Panc1 (cell line): ENCODE results near the gene PROSER3.

Source experiments
- POLR2AphosphoS5 ChIP-seq: IDR thresholded peaks from 2 replicates; pipeline ENCODE4 v1.6.1; 2012; ENCODE audit warnings: mild to moderate bottlenecking, low read depth, low read length, moderate library complexity
- TF ChIP-seq, protein P1 (sequence below), 2 experiments: IDR thresholded peaks; 2 replicates each; pipeline ENCODE4 v1.6.1; 2011 to 2012; ENCODE audit warnings: low read depth in 2 of 2, control low read depth in 1 of 2, low read length in 1 of 2, mild to moderate bottlenecking in 1 of 2, moderate library complexity in 1 of 2; ENCODE audit not compliant: insufficient read depth in 1 of 2
- TF ChIP-seq, protein P2 (sequence below): fragments of 450-650 bp; IDR thresholded peaks from 2 replicates; pipeline ENCODE4 v1.5.1; 2017; ENCODE audit warnings: mild to moderate bottlenecking

DNA sequence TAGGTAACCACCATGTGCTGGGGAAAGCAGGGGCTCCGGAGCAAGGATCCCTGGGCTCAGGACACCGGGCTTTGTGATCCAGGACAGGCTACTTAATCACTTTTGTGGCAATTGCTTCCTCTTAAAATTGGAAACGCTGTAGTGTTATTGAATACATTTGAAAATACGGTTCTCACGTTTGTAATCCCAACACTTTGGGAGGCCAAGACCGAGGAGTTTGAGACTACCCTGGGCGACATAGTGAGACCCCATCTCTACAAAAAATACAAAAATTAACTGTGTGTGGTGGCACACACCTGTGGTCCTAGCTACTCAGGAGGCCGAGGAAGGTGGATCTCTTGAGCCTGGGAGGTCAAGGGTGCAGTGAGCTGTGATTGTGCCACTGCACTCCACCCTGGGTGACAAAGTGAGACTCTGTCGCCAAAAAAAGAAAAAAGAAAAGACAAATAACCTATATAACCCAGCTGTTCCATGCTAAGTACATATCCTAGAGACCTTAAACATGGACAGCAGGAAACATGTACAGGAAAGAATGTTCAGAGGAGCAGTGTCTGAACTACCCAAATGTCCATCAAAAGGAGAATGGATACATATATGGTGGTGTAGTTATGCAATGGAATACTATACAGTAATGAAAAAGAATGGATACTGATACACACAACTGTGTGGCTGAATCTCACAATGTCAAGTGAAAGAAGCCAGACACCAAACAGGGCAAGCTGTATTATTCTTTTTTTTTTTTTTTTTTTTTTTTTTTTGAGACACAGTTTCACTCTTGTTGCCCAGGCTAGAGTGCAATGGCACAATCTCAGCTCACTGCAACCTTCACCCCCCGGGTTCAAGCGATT is 55.3 kb downstream of the PROSER3 start:
- TF ChIP-seq, protein P1, sequence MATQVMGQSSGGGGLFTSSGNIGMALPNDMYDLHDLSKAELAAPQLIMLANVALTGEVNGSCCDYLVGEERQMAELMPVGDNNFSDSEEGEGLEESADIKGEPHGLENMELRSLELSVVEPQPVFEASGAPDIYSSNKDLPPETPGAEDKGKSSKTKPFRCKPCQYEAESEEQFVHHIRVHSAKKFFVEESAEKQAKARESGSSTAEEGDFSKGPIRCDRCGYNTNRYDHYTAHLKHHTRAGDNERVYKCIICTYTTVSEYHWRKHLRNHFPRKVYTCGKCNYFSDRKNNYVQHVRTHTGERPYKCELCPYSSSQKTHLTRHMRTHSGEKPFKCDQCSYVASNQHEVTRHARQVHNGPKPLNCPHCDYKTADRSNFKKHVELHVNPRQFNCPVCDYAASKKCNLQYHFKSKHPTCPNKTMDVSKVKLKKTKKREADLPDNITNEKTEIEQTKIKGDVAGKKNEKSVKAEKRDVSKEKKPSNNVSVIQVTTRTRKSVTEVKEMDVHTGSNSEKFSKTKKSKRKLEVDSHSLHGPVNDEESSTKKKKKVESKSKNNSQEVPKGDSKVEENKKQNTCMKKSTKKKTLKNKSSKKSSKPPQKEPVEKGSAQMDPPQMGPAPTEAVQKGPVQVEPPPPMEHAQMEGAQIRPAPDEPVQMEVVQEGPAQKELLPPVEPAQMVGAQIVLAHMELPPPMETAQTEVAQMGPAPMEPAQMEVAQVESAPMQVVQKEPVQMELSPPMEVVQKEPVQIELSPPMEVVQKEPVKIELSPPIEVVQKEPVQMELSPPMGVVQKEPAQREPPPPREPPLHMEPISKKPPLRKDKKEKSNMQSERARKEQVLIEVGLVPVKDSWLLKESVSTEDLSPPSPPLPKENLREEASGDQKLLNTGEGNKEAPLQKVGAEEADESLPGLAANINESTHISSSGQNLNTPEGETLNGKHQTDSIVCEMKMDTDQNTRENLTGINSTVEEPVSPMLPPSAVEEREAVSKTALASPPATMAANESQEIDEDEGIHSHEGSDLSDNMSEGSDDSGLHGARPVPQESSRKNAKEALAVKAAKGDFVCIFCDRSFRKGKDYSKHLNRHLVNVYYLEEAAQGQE (IDR thresholded peaks at IDR 0.05; ENCODE audit: insufficient read depth in 1 of 2, low read depth in 2 of 2, low read length in 1 of 2), result no peak
- TF ChIP-seq, protein P2, sequence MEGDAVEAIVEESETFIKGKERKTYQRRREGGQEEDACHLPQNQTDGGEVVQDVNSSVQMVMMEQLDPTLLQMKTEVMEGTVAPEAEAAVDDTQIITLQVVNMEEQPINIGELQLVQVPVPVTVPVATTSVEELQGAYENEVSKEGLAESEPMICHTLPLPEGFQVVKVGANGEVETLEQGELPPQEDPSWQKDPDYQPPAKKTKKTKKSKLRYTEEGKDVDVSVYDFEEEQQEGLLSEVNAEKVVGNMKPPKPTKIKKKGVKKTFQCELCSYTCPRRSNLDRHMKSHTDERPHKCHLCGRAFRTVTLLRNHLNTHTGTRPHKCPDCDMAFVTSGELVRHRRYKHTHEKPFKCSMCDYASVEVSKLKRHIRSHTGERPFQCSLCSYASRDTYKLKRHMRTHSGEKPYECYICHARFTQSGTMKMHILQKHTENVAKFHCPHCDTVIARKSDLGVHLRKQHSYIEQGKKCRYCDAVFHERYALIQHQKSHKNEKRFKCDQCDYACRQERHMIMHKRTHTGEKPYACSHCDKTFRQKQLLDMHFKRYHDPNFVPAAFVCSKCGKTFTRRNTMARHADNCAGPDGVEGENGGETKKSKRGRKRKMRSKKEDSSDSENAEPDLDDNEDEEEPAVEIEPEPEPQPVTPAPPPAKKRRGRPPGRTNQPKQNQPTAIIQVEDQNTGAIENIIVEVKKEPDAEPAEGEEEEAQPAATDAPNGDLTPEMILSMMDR, result no peak
- no peak for TF ChIP-seq POLR2AphosphoS5
